ENCODE data around the gene ZNF438.
A peak's percentile ranks its signal among the peaks of the same experiment; 100 is the strongest.
"Not testable (repeated sequence)": the region's sequence is repeated elsewhere in the genome, so short reads cannot be mapped to it uniquely, and the experiment has no call there.

ZNF438 gene, protein sequence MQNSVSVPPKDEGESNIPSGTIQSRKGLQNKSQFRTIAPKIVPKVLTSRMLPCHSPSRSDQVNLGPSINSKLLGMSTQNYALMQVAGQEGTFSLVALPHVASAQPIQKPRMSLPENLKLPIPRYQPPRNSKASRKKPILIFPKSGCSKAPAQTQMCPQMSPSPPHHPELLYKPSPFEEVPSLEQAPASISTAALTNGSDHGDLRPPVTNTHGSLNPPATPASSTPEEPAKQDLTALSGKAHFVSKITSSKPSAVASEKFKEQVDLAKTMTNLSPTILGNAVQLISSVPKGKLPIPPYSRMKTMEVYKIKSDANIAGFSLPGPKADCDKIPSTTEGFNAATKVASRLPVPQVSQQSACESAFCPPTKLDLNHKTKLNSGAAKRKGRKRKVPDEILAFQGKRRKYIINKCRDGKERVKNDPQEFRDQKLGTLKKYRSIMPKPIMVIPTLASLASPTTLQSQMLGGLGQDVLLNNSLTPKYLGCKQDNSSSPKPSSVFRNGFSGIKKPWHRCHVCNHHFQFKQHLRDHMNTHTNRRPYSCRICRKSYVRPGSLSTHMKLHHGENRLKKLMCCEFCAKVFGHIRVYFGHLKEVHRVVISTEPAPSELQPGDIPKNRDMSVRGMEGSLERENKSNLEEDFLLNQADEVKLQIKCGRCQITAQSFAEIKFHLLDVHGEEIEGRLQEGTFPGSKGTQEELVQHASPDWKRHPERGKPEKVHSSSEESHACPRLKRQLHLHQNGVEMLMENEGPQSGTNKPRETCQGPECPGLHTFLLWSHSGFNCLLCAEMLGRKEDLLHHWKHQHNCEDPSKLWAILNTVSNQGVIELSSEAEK

DNA sequence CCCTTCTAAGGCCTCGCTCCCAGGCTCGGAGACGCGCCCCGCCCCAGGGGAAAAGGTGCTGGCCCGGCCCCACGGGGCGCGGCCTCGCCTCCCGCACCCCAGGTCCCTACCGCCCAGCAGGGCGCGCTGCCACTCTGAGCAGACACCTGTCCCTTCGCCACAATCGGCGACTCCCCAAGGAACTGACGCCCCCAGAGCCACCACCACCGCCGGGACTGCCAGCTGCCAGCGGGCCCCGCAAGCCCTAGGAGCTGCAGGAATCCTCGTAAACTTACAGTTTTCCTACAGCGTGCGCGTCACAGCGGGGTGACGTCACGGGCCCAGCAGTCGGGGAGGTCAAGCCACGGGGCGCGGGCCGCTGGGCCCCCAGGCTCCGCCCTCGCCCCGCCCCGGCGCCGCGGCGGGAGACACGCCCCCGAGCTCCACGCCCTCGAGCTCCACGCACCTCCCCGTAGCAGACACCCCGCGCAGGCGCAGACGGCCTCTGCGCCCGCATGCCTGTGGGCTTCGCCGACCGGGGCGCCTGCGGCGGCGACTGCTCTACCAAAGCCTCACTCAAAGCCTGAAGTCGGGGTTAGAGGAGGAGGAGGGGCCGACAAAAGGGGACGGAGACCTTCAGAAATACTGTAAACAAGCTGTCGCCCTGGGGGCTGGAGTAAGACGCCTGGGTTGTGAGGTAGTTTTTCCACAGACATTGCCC, at the start of gene ZNF438:
TSS of gene ZNF438 (minus strand) at position 308 of the 700 bp plus-strand sequence. CDS start 154,831 bp downstream, outside the sequence.
- peak; percentile 93 for DNase-seq

DNA sequence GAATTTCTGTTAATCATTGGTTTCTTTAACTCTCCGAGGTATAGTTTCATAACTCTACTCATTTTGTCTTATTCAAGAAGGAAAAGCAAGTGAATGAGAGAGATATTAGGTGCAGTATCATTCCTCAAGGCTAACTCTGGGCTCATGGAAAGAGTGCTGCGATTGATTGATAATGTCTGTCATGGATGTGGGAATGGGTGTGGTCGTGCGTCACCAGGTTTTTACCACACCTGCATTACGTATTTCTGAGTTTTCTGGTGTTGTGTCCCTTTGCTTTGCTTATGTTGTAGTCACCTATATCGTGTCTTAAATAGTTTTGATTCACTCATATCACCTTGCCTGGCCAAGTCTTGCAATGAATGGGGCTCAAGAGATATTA, 44.9 kb upstream of the ZNF438 start:
- DNase-seq = no peak

DNA sequence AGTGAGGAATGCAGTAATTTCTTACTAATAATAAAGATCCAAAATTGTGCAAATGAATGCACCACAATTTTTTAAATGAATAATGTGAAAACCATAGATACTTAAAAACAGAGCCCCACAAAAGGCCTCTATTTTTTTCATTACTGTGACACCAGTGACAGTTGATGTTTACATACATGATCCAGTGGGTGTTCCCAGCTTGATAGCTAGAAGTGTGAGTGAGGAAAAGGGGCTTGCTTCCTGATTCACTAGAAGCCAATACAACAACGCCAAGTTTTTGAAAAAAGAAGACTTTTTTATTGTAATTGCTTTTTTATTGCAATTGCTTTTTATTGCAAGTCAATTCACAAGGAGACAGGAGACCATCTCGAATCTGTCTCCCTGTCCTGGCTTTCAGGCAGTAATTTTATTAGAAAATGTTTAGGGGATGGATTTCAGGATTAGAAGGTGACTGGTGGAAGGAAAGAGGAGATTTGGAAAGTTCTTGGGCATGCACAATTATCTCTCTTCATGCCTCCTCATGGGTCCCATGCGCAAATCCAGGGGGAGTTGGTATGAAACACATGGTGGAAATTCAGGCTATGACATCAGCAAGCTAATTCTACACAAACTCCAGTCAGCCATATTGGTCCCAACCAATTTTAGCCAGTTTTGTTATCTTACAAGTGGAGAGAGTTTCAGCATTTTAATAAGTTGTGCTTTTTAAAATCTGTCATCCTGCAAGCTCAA, 44.4 kb upstream of the ZNF438 start:
- no peak for DNase-seq

DNA sequence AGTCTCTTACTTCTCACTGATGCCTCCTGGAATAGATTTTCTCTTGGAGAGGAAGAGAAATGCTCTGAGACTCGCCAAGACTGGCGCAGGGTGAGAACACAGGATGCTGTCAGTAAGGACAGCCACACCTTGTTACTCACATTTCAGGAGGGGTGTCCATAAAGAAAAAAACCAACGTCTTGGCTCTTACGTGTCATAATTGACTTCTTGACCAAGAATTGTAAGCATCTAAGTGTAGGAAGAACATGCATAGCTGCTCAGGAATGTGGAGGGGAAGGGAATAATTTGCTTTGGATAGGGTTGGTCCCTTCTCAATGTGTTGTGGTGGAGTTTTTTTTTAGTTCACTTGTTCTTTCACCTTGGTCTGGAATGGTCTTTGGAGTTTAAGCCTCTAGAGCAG, 43.8 kb upstream of the ZNF438 start:
- no peak for DNase-seq

DNA sequence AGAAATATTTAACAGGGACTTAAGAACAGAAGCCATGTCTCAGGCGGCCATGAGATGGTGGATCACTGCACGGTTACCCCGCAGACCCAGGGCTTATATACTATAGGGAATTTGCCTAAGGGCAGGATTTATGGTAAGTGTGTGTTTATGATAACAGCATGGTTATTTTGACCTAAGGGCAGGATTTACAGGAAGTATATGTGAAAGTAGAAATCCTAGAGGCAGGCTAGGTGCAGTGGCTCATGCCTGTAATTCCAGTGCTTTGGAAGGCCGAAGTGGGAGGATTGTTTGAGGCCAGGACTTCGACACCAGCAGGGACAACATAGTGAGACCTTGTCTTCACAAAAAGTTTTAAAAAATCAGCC, 43.0 kb upstream of the ZNF438 start:
- DNase-seq = no peak

DNA sequence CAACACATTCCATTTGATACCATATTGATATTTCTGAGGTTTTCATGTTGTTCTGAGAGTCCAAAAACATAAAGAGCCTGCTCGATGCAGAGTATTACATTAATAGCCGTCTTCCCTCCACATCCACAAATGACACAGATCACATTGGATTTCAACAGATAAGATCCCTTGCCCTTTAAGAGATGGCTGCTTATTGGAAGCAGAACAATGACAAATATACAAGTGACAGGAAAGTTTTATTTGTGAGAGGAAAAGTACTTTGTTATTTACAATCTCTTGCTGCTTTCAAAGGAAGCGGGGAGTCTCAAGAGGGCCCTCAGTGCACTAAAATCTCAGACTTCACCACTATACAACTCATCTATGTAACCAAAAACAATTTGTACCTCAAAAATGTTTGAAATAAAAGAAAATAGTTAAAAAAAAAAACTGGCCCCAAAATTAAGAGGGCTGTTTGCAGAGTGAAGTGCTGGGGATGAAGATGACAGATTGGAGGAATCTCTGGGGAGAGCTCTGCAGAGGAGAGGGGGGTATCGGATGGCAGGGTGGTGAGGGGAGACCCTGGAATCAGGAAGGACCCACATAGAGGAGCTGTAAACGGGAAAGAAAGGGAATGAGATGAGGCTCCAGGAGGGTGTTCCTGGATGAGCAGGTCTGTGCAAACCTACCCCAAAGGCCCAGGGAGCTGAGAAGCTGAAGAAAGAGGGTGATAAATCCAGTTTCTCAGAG, 42.5 kb upstream of the ZNF438 start:
- DNase-seq = no peak

DNA sequence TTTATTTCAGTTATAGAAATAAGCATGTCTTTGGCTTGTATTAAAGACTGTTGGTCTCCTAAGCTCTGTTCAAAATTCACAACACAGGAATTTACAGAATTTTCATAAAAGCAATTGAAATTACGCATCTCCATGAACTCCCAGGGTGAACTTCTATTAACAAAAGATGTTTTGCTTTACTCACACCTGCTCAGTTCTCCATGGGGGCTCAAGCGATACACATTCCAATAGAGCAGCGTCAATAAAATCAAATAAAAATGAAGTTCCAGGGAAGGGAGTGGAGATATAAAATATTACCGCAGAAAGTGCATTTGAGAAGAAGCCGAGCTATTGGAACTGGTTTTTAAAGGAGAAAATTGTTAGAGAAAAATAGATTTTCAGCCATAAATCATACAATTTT, 41.5 kb upstream of the ZNF438 start:
- DNase-seq = no peak

DNA sequence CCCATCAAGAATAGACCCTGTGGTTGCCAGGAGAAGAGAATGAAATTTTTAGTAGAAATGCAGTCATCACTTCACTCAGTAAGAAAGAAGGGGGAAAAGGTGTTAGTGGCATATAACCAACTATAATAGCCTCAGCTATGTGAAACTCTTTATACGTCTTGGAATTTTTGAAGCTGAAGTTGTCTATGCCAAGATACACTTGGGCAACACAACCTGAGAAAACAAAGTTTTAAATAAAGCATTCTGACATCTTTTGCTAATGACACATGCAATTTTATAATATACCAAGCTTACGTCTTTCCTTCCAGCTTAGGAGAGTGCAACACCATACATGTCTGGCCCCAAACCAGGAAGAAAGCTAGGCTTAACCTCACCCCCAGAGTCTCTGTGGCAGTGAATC, 40.8 kb upstream of the ZNF438 start:
- DNase-seq = no peak

DNA sequence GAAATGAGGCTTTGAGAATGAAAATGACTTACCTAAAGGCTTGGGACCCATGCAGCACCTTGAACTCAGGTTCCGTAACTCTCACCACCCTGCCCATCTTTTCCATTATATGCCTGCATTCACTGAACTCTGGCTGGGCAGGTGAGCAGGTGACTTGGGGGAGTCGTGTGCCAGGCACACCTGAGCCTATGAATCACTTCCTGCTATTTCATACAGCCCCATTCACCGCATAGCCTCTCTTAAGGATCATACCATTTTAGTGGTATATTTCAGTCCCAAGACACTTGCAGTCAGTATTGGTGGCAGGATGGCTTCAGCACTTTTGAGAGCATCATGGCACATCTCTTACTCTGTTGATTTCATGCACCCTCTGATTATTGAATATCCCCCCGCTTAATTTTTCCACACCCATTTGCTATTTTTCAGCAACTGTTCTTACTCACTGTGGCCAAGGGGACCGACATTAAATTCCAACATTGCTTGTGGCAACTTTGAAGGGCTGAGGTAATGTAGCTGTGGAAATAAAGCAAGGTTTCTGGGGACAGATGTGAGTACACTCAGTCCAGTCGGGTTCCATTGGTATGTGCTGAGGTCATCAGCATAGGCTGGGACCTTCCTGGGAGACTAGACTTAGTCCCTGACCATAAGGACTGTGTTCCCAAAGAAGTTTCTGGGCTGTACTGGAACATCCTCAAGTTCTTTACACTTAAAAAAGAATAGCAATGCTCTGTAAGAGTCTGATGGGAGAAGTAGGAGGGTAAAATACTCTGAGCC, 39.8 kb upstream of the ZNF438 start:
- DNase-seq = no peak

DNA sequence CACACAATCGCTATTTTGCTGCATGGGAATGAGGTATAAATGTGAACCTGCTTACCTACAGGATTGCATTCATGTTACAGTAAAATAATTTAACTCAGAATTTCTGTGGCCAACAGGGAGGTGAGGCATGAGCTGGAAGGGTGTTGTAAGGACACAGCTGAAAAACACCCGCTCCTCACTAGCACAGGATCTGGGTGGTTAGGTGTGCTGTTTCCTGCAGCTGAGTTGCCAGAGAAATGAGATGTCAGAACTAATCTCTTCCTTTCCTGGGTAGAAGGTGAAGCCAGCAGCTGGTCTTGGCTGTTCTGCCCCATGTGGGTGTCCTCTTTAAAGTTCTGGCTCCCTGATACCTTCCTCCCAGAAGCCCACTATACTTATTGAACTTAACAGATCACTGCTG, 39.0 kb upstream of the ZNF438 start:
- DNase-seq = no peak

DNA sequence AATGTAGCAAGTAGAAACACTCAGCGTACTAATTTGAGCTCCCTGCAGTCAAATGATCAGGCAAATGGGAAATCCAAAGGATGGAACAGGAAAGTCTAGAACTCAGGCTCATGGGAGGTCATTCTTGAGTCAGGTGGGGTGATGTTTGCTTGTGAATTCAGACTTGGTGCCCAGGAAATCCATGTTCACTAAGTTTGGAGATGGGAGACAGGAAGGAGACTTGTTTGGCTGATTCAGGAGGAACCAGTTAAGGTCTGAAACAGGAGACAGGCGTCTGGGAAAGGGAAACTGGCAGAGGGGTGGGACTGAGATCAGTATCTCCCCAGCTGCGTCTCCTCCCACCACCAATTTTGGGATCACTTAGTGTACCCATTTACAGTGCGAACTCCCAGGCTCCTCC, 38.4 kb upstream of the ZNF438 start:
- no peak for DNase-seq

DNA sequence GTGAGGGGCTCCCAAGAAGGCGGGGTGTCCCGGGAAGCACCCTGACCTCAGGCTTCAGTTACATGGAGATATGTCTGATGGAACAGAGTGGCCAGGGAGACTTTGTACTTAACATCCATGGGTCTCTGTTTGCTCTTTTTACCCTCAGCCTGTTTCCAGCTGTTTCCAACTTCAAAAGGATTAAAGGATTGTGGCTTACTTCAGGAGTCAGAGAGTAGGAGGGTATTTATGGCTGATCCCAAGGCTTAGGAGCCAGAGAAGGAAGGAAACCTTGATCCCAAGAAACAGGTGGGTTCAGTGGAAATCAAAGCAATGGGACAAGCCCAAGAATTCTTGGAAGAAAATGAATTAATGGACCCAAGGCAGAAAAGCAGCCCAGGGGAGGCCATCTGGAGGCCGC, 37.7 kb upstream of the ZNF438 start:
- DNase-seq = no peak

DNA sequence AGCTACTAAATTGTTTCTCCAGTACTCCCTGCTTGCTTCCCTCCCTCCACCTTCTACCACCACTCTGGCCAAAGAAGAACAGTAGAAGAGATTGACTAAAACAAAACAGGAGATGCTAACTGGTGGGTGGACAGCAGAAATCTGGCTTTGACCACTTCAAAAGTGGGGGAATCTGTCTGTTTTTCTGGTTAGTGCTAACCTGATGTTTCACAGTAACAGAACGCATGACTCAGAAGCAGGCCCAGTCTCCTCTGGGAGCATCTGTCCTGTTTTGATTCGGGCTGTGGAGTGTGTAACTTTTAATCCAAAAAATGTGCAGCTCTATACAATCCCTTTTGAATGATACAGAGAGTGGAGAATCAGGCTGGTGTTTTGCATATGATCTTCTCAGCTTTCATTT, 32.7 kb upstream of the ZNF438 start:
- no peak for DNase-seq

DNA sequence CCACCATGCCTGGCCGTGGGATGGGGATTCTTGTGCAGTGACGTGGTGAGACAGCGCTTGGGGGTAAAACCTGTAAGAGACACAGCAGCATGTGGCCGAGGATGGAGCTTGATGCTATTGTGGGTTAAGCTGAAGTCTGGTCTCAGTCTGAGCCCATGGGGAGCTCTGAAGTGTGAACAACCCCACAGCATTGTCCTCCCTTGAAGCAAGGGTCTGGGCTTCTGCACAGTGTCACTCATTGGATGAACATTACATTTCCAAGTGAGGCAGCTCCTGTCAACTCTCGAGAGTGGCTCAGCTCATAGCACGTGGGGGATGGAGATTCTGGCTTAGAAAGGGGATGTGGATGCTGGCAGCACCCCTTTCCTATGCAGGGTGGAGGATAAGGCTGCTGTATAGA, 32.2 kb upstream of the ZNF438 start:
- DNase-seq = no peak

DNA sequence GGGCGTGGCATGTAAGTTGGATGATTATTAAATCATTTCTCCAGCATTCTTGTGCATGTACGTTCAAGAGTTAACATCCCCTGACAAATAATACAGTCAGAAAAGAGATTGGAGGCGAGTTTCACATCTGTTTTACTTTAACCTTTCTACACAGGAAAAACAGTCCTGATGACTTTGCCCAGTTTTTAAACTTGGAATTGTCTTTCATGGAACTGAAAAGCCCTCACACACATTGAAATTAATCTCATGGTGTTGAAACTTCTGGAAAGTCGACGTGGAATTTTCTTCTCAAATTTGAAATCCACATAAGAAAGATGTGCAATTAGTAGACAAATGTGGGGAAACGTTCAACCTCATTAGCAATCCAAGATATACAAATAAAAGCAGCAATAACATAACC, 31.2 kb upstream of the ZNF438 start:
- DNase-seq = no peak

DNA sequence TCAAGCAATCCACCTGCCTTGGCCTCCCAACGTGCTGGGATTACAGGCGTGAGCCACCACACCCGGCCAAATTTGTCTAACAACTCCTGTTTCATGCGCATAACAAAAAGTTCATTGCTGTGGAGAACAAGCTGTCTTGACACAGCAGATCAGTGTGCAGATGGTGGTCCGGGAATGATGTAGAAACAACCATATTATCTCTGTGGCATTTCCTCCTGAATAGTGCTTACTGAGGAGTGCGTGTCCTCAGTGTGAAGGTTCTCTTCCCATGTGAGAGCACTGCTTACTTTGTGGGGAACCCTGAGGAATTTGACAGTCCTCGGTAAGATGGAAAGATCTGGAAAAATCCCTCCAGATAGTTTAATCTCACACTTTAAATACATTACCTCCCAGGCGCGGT, 30.3 kb upstream of the ZNF438 start:
- DNase-seq = no peak

DNA sequence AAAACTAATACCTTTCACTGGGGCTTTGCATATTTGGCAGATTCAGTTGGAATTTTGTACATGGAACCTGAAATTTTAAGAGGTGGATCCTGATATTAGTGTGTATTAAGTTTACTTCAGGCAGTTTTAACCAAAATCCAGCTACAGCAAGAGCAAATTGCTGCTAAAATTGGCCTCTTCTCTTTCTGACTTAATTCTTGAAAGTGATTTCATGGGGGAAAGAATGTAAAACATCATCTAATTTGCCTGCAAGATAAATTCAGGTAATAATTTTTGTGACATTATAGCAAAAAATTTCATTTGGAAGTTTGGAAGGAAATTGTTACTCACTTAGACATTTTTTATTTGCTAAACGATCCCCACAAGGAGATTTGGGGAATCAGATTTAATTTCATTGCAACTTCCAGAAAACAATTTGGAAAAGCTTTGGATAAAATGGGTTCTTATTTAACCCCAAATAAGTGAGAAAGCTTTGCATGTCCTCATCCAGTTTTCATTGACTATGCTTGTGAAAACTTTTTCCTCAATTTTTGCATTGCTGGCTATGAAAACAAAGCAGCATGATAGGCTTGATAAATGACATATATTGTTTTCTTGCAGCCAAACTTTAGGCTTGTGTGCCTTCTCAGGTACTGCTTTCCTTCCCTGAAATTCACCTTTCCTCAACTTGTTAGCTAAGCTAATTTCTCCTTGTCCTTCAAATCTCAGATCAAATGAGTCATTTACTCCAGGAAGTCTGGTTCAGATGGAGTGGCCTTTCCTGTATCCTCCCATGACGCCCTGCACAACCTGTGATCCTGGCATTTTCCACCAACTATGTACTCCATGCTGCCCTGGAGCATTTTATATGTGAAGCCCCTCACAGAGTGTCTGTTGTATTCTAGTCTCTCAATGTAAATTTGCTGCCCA, 27.4 kb upstream of the ZNF438 start:
- DNase-seq = no peak

DNA sequence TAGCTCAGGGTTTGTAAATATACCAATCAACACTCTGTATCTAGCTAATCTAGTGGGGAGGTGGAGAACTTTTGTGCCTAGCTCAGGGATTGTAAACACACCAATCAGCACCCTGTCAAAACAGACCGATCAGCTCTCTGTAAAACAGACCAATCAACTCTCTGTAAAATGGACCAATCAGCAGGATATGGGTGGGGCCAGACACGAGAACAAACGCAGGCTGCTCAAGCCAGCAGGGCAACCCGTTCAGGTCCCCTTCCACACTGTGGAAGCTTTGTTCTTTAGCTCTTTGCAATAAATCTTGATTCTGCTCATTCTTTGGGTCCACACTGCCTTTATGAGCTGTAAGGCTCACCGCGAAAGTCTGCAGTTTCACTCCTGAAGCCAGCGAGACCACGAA, 25.0 kb upstream of the ZNF438 start:
- not testable (repeated sequence) for DNase-seq

DNA sequence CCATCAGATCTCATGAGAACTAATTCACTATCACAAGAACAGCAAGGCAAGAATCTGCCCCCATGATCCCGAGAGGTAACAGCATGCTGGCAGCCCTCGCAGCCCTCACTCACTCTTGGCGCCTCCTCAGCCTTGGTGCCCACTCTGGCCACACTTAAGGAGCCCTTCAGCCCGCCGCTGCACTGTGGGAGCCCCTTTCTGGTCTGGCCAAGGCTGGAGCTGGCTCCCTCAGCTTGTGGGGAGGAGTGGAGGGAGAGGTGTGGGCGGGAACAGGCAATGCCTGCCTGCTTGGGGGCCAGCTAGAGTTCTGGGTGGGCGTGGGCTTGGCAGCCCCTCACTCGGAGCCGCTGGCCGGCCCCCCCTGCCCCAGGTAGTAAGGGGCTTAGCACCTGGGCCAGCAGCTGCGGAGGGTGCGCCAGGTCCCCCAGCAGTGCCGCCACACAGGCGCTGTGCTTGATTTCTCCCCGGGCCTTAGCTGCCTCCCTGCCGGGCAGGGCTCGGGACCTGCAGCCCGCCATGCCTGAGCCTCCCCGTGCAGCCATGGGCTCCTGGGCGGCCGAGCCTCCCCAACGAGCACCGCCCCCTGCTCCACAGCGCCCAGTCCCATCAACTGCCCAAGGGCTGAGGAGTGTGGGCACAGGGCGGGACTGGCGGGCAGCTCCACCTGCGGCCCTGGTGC, 24.0 kb upstream of the ZNF438 start:
- no peak for DNase-seq

DNA sequence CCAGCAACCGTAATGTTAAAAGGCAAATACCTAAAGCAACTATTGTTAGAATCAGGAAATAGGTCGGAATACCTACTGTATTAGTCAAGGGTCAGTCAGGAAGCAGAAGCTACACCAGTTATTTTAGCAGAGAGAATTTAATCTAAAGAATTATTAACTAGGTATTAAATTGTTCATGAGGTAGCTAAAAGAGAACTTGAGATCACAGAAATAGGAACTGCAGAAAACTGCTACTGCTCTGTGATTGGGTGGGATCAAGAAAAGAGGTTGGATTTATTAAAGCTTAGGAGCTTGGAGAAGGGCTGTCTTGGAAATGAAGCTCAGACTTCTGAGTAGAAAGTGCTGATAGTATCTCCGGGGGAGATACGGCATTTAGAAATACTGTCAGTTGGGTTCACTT, 20.0 kb upstream of the ZNF438 start:
- no peak for DNase-seq
